Cardiac fibroblast (primary cell): ENCODE measurements around the gene APH1A.

Source experiments
- DNase-seq, 2 donors: peaks; one replicate each; pipeline versions ENCODE4 v3.0.0 to v3.0.0-alpha.2; 2010; ENCODE audit warnings: low read depth in 2 of 2
- H3K4me3 ChIP-seq, 2 donors: replicated peaks in 1 of 2; 1 replicate in 1 of 2; 2 replicates in 1 of 2; pipeline ENCODE4 v1.5.1; 2011; ENCODE audit warnings: low read depth in 2 of 2, low read length in 2 of 2, mild to moderate bottlenecking in 2 of 2, moderate library complexity in 1 of 2
- TF ChIP-seq, protein P1 (sequence below): IDR thresholded peaks from one replicate; pipeline ENCODE4 v1.5.1; 2011; ENCODE audit warnings: low read depth, mild to moderate bottlenecking, low read length, inconsistent platforms

The APH1A gene

DNA sequence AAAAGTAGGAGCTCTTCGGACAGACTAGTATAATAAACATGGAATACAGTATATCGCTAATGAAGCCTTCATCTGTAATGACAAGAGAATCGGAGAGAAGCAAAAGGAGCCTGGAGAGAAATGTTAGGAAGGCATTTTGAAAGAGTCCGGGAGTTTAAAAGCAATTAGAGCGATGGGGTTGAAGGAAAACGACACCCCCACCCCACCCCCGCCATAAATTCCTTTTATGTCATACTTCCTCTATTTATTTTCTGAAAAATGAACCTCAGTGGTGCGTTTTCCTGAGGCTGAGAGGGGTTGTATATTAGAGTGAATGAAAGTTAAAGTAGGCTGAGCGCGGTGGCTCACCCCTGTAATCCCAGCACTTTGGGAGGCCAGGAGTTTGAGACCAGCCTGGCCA is 635 bp upstream of the APH1A start:
- H3K4me3 ChIP-seq: peak overlapping the region; percentile 90 to 98
- DNase-seq: no peak
- TF ChIP-seq, protein P1, sequence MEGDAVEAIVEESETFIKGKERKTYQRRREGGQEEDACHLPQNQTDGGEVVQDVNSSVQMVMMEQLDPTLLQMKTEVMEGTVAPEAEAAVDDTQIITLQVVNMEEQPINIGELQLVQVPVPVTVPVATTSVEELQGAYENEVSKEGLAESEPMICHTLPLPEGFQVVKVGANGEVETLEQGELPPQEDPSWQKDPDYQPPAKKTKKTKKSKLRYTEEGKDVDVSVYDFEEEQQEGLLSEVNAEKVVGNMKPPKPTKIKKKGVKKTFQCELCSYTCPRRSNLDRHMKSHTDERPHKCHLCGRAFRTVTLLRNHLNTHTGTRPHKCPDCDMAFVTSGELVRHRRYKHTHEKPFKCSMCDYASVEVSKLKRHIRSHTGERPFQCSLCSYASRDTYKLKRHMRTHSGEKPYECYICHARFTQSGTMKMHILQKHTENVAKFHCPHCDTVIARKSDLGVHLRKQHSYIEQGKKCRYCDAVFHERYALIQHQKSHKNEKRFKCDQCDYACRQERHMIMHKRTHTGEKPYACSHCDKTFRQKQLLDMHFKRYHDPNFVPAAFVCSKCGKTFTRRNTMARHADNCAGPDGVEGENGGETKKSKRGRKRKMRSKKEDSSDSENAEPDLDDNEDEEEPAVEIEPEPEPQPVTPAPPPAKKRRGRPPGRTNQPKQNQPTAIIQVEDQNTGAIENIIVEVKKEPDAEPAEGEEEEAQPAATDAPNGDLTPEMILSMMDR: no peak

GRCh38 chr1:150268340-150268704 is 494 bp downstream of the APH1A start:
- peak; percentile 27 to 55 for DNase-seq
- TF ChIP-seq, protein P1: no peak
- H3K4me3 ChIP-seq: peak overlapping the region; percentile 90 to 98

DNA sequence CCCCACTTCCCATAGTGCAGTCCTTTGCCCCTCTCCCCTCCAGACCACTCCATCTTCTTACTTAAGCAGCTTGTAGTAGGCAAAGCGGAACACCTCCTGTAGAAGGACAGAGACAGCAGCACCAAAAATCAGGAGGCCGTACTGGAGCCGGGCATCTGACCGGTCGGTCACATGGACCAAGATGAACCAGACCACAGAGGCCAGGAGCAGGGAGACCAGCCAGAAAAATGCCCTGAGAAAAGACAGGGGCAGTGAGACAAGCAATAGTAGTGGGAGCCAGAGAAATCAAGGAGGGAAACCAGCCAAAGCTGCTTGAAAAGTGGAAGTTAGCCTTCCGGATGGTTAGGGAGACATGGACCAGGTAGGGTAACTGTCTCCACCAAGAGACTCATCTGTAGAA is 920 bp downstream of the APH1A start:
- peak overlapping the region; percentile 90 to 98 for H3K4me3 ChIP-seq
- DNase-seq: peak in 1 of 2 donors; percentile 3
- TF ChIP-seq, protein P1: no peak

DNA sequence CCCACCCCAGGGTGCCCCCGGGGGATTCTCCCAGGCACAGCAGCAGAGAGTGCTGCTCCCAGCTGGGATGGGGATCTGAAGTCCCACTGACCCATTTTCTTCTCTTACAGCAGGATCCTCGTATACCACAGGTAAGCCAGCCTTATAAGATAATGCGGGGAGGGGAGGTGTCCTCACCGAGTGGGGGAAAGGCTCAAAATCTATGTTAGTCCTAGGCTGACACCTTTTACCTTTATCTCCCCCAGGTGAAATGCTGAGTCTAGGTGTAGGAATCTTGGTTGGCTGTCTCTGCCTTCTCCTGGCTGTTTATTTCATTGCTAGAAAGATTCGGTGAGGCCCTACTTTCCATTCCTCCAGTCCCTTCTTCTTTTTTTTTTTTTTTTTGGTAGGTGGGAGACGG is 5.3 kb downstream of the APH1A start:
- DNase-seq: no peak
- TF ChIP-seq, protein P1: no peak
- no peak overlapping the region for H3K4me3 ChIP-seq

DNA sequence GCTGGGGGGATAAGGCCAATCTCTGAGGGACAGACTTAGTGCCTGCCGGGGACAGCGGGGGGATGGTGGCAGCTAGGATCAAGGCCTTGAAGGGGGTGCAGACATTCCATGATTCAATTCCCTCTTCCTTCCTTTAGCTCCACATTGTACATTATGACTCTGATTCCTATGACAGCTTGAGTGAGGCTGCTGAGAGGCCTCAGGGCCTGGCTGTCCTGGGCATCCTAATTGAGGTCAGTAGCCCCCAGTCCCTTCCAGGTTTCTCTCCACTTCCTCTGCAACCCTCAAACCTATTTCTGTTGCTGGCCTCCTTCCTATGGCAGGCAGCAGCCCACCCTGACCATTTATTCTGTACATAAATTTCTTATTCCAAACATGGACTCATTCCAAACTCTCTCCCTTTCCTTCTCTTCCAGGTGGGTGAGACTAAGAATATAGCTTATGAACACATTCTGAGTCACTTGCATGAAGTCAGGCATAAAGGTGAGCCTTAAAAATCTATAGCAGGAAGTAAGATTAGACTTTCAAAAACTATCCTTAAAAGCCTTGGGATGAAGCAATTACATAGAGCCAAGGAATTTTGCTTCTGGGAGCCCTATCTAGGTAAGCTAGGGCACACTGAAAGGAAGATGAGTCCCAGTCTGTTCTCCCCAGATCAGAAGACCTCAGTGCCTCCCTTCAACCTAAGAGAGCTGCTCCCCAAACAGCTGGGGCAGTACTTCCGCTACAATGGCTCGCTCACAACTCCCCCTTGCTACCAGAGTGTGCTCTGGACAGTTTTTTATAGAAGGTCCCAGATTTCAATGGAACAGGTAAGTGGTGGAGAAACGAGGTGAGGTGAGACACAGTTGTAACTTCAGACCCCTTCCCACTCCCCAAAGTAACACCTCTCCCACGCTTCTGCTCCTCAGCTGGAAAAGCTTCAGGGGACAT is 6.2 kb downstream of the APH1A start:
- DNase-seq: no peak
- TF ChIP-seq, protein P1: no peak
- no peak overlapping the region for H3K4me3 ChIP-seq

DNA sequence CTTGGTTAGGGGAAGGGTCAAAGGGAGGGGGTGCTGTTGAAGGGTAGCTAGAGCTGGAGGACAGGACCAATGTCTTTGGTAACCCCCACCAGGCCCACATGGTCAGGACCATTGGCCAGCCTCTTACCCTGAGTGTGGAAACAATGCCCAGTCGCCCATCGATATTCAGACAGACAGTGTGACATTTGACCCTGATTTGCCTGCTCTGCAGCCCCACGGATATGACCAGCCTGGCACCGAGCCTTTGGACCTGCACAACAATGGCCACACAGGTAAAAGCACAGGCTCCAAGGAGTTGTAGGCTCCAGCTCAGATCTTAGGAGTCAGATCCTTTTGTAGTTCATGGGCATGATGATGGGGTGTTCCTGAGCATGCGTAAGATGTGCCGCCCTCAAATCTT is 7.4 kb downstream of the APH1A start:
- TF ChIP-seq, protein P1: no peak
- no peak for DNase-seq
- H3K4me3 ChIP-seq: no peak overlapping the region
